IPS DF 4.7 (cell line): ENCODE measurements around the gene AKR1B1.

ENCODE experiments used
- DNase-seq: peaks from one replicate; pipeline ENCODE4 v3.0.0-alpha.2; 2013; ENCODE audit warnings: low spot score; ENCODE audit errors: extremely low read depth

Gene AKR1B1

GRCh38 chr7:134419875-134420274 lies 39.0 kb downstream of the AKR1B1 start:
- no peak for DNase-seq

GRCh38 chr7:134419085-134419484 lies 39.8 kb downstream of the AKR1B1 start:
- DNase-seq: no peak

GRCh38 chr7:134415700-134416099 lies 43.2 kb downstream of the AKR1B1 start:
- DNase-seq: no peak

- DNase-seq: no peak
Measured at GRCh38 chr7:134414109-134414508, 44.8 kb downstream of the AKR1B1 start.

GRCh38 chr7:134407311-134407710 lies 51.6 kb downstream of the AKR1B1 start:
- DNase-seq: no peak

- no peak for DNase-seq
Measured at GRCh38 chr7:134406431-134406830, 52.5 kb downstream of the AKR1B1 start.

- DNase-seq: no peak
Measured at GRCh38 chr7:134405299-134405698, 53.6 kb downstream of the AKR1B1 start.

- no peak for DNase-seq
Measured at GRCh38 chr7:134403062-134403461, 55.8 kb downstream of the AKR1B1 start.

- DNase-seq: no peak
Measured at GRCh38 chr7:134400859-134401258, 58.0 kb downstream of the AKR1B1 start.

GRCh38 chr7:134396031-134396430 lies 62.9 kb downstream of the AKR1B1 start:
- no peak for DNase-seq

GRCh38 chr7:134395604-134396003 lies 63.3 kb downstream of the AKR1B1 start:
- no peak for DNase-seq

GRCh38 chr7:134394056-134394455 lies 64.8 kb downstream of the AKR1B1 start:
- DNase-seq: no peak
